Heart right ventricle (tissue), 16 donors: ENCODE measurements around the gene SLC41A2. TPM values are rescaled to one million over a fixed set of nuclear protein-coding genes. Genes with fewer than 3 reads are reported as not detected.

Source experiments
- ATAC-seq, 8 donors: fragments of 200-7000 bp; cut with Tn5 transposase; one replicate each; pipeline ENCODE4 v1.9.1; 2020; ENCODE audit warnings: mild to moderate bottlenecking in 8 of 8, moderate library complexity in 8 of 8, moderate number of reproducible peaks in 1 of 8
- DNase-seq, 2 donors: peaks; one replicate each; pipeline ENCODE4 v3.0.0-alpha.2; 2020
- H3K27ac ChIP-seq, 10 donors: fragments of 200-600 bp; sonication (generic) in 2 of 10; one replicate each; pipeline versions ENCODE4 v1.5.0 to v1.8.0; 2020 to 2022; ENCODE audit warnings: mild to moderate bottlenecking in 3 of 10
- H3K27me3 ChIP-seq, 7 donors: fragments of 200-600 bp; one replicate each; pipeline ENCODE4 v1.8.0; 2021 to 2022; ENCODE audit warnings: mild to moderate bottlenecking in 2 of 7
- H3K36me3 ChIP-seq, 9 donors: fragments of 200-600 bp; sonication (generic) in 1 of 9; one replicate each; pipeline versions ENCODE4 v1.5.0 to v1.8.0; 2020 to 2022; ENCODE audit warnings: mild to moderate bottlenecking in 2 of 9
- H3K4me1 ChIP-seq, 9 donors: fragments of 200-600 bp; sonication (generic) in 1 of 9; one replicate each; pipeline versions ENCODE4 v1.5.0 to v1.8.0; 2020 to 2022; ENCODE audit warnings: mild to moderate bottlenecking in 4 of 9
- H3K4me3 ChIP-seq, 10 donors: fragments of 200-600 bp; sonication (generic) in 2 of 10; one replicate each; pipeline versions ENCODE4 v1.5.0 to v1.8.0; 2020 to 2022; ENCODE audit warnings: mild to moderate bottlenecking in 7 of 10, moderate library complexity in 2 of 10
- H3K9me3 ChIP-seq, 11 donors: fragments of 200-600 bp in 10 of 11; sonication (generic) in 2 of 11; one replicate each; pipeline versions ENCODE4 v1.5.0 to v1.8.0; 2013 to 2022; ENCODE audit warnings: mild to moderate bottlenecking in 2 of 11, control low read depth in 1 of 11, moderate library complexity in 1 of 11
- WGBS, 2 donors: extraction: QIAGEN DNeasy Blood & Tissue Kit; methylation state at CpG; one replicate each; pipeline ENCODE4 v1.1.7; 2013; ENCODE audit warnings: inconsistent platforms in 1 of 2; 5-methylcytosine and 5-hydroxymethylcytosine counted together
- intact Hi-C, 10 donors: fragments of 100-400 bp; cut with DNase I; formaldehyde crosslinking; loops; one replicate each; pipeline versions ENCODE4 v1.11.1 to v1.14.2; 2022
- polyA plus RNA-seq, 2 donors: library from polyadenylated mRNA; stranded (reverse); fragments of 200-250 nt; gene quantifications; one replicate each; pipeline ENCODE4 v1.2.3, GENCODE V29; 2013
- total RNA-seq, 10 donors: library from RNA; stranded (reverse); fragmentation: NEBNext Ultra II Directional in 3 of 10; extraction: Animal tissue kit (Norgen Biotek cat#: 25700) in 3 of 10; gene quantifications; one replicate each; pipeline versions ENCODE4 v1.2.1 to v1.2.4, GENCODE V29; 2021 to 2023
- TF ChIP-seq, protein P1 (sequence below), 9 donors: fragments of 200-600 bp; sonication (generic) in 2 of 9; IDR thresholded peaks; one replicate each; pipeline versions ENCODE4 v1.5.0 to v1.8.0; 2021 to 2022; ENCODE audit warnings: antibody characterized with exemption in 9 of 9, mild to moderate bottlenecking in 5 of 9, moderate library complexity in 1 of 9
- donor health status: Arrhythmogenic right ventricular cardiomyopathy.
- donor health status: ischemic (EF 13 %, LVEDD 7.1; RV severe dilation, severe dysfunction).
- donor health status: healthy with polysubstance abuse.
- donor health status: DM: no; HTN: yes; CAD: no.
- donor health status: DM: no; HTN: no; CAD: no.
- donor health status: ischemic (EF 25% LVEDD 6.9; RV normal size, moderate dysfunction).
- donor health status: ischemic (EF 25% LVEDD 5.7; RV mildly dilated, moderate dysfunction).
- donor health status: healthy.
- donor health status: DM: yes; HTN: yes; CAD: no.
- donor health status: Ischemic cardiomyopathy.
- donor health status: ischemic (EF 35%, LVEDD 5.7; RV mildly dilated, moderate dysfunction).
- donor health status: nonischemic (EF 11% LVEDD 7.7; RV severe dilation, severe dysfunction).
- donor health status: DM: yes; HTN: yes; CAD: no.
- donor health status: PGD.
- donor health status: ischemic (EF 29% LVEDD 5.4; RV normal size, mild dysfunction).
- donor health status: nonischemic (EF 23%, LVEDD 6.1; RV moderate dilation, normal function).

Gene SLC41A2
- total and polyA plus RNA-seq, 12 donors = 0.37 to 9.2 (median 2.9) TPM

DNA sequence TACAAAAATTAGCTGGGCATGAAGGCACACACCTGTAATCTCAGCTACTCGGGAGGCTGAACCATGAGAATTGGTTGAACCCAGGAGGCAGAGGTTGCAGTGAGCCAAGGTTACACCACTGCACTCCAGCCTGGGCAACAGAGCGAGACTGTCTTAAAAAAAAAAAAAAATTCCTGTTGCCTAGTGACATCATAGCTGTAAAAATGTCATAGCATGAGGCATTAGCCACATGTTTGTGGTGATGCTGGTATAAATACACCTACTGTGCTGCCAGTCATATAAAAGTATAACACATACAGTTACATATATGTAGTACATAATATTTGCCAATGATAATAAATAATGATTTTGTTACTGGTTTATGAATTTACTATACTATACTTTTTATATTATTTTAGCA, 22.2 kb downstream of the SLC41A2 start:
- 92 to 94% methylated on average over 2 of the region's 2 CpGs for WGBS, 2 donors
- Histone ChIP-seq H3K36me3 (no peaks in the 10 kb centered on the region), H3K27ac (no peak overlapping the region), H3K4me3 (no peak overlapping the region), H3K27me3 (peaks cover 0 to 5% (median 0%) of the 10 kb centered on the region in 7 donors), H3K4me1 (no peaks in the 10 kb centered on the region), H3K9me3 (no peaks in the 10 kb centered on the region)
- TF ChIP-seq, protein P1, sequence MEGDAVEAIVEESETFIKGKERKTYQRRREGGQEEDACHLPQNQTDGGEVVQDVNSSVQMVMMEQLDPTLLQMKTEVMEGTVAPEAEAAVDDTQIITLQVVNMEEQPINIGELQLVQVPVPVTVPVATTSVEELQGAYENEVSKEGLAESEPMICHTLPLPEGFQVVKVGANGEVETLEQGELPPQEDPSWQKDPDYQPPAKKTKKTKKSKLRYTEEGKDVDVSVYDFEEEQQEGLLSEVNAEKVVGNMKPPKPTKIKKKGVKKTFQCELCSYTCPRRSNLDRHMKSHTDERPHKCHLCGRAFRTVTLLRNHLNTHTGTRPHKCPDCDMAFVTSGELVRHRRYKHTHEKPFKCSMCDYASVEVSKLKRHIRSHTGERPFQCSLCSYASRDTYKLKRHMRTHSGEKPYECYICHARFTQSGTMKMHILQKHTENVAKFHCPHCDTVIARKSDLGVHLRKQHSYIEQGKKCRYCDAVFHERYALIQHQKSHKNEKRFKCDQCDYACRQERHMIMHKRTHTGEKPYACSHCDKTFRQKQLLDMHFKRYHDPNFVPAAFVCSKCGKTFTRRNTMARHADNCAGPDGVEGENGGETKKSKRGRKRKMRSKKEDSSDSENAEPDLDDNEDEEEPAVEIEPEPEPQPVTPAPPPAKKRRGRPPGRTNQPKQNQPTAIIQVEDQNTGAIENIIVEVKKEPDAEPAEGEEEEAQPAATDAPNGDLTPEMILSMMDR (IDR thresholded peaks at IDR 0.05) = no peak
- no peak for DNase-seq
- intact Hi-C loops = no loop called here
- no peak for ATAC-seq

GRCh38 chr12:104933778-104934177, 24.3 kb downstream of the SLC41A2 start:
- Histone ChIP-seq H3K4me1 (no peaks in the 10 kb centered on the region), H3K9me3 (no peaks in the 10 kb centered on the region), H3K4me3 (no peak overlapping the region), H3K27me3 (no peaks in the 10 kb centered on the region), H3K36me3 (no peaks in the 10 kb centered on the region), H3K27ac (no peak overlapping the region)
- TF ChIP-seq, protein P1 (IDR thresholded peaks at IDR 0.05) = no peak
- ATAC-seq (no peak), DNase-seq (no peak)
- WGBS, 2 donors = 60 to 71% methylated on average over 3 of the region's 3 CpGs
- intact Hi-C loops = no loop called here

DNA sequence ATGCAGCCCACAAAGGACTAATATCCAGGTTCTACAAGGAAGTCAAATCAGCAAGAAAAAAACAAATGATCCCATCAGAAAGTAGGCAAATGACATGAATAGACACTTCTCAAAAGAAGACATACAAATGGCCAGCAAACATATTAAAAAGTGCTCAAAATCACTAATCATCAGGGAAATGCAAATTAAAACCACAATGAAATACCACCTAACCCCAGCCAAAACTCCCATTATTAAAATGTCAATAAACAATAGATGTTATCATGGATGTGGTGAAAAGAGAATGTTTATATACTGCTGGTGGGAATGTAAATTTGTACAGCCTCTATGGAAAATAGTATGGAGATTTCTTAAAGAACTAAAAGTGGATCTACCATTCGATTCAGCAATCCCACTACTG, 25.0 kb downstream of the SLC41A2 start:
- Histone ChIP-seq H3K27me3 (no peaks in the 10 kb centered on the region), H3K4me1 (no peaks in the 10 kb centered on the region), H3K27ac (no peak overlapping the region), H3K4me3 (no peak overlapping the region), H3K9me3 (no peaks in the 10 kb centered on the region), H3K36me3 (no peaks in the 10 kb centered on the region)
- intact Hi-C loops = no loop called here
- no peak for DNase-seq
- ATAC-seq = no peak
- 79 to 81% methylated on average over 1 of the region's 1 CpG for WGBS, 2 donors
- TF ChIP-seq, protein P1 (IDR thresholded peaks at IDR 0.05) = no peak

DNA sequence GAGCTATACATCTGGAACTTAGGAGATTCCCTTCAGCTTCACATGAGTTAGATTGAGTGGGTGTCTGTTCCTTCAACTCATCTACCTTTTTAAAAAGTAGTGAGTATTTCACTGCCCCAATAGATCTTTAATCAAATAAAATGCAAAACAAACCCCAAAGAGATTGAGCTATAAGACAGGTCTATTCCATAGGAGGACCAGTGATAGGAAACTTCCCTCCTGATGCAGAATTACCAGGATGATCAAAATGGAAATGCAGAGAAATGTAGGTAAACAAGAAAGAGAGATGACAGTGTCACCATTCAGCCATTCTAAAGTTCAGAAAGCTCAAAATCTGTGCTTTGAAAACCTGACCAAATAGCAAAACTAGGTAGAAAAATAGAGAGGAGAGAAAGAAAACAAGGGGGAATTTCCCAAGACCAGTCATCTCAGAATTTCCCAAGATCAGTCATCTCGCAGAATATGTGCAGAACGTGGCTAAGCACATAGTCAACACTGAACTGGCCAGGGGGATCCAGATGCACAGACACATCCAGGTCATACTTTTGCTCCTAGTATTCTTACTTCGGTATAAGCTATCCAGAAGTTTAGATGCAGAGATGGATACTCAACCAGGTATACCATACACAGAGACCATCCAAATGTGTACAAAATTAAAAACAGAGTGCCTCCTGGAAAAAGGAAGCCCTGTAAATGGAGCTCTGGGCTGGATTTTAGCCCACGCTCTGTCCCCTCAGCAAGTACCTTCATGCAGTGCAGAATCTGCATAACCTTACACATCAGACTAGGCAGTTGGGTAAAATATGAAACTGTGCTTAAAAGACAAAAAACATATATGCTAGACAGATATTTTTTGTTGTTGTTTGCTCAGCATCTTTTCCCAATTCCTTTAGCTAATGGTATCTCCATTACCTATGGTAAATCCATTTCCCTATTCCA, 27.4 kb downstream of the SLC41A2 start:
- Histone ChIP-seq H3K9me3 (no peaks in the 10 kb centered on the region), H3K4me1 (no peaks in the 10 kb centered on the region), H3K4me3 (no peak overlapping the region), H3K36me3 (no peaks in the 10 kb centered on the region), H3K27me3 (no peaks in the 10 kb centered on the region), H3K27ac (no peak overlapping the region)
- intact Hi-C loops = no loop called here
- DNase-seq (no peak), ATAC-seq (no peak)
- 81 to 83% methylated on average over 4 of the region's 4 CpGs for WGBS, 2 donors
- TF ChIP-seq, protein P1 (IDR thresholded peaks at IDR 0.05) = no peak
